SU-DHL-6 (cell line): ENCODE results near the gene DPAGT1.

Experiments
- EZH2phosphoT487 ChIP-seq: fragments of 200-600 bp; sonication (generic), shearing (Covaris generic); conservative IDR thresholded peaks from 2 replicates; pipeline ENCODE4 v1.6.1; 2018; ENCODE audit warnings: mild to moderate bottlenecking, antibody characterized with exemption, low read length, moderate library complexity, mixed read lengths
- TF ChIP-seq, protein P1 (sequence below): fragments of 200-600 bp; sonication (generic); IDR thresholded peaks from one replicate; pipeline ENCODE4 v1.5.1; 2017; ENCODE audit warnings: antibody characterized with exemption, mild to moderate bottlenecking, low read length, moderate library complexity; ENCODE audit not compliant: insufficient read depth, poor library complexity, severe bottlenecking

DNA sequence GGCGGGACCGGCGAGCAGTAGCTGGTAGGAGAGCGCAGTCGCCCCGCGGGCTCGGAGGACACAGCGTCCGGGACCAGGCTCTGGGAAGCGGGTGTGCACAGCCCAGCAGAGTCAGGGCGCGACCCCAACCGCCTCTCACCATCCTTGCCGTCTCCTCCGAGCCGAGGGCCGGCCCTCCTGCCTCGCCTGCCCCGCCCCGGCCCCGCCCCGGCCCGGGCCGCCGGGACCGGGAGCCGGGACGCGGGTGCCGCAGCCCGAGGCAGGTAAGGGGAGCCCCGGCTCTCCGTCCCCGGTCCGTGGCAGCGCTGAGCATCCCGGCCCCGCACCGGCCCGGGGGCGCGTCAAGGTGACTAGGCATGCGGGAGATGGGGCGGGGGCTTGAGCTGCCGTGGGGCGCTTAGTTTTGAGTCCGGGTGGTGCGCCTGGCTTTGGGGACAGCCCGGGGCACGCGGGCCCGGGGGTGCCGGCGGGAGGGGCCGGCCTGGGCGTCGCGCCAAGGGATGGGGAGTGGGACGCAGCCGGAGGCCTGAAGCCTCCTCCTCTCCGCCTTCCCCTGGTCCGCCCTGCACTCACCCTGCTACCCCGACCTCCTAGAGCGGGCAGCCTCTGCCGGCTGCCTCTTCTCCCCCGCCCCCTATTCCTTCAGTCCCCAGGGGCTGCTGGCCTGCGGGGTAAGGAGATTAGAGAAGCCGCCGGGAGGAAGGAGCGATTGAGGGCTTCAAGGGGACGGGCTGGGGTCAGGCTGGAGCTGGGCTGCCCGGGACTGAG is 47.5 kb upstream of the DPAGT1 start, which contains the start of gene ABCG4:
- TF ChIP-seq, protein P1, sequence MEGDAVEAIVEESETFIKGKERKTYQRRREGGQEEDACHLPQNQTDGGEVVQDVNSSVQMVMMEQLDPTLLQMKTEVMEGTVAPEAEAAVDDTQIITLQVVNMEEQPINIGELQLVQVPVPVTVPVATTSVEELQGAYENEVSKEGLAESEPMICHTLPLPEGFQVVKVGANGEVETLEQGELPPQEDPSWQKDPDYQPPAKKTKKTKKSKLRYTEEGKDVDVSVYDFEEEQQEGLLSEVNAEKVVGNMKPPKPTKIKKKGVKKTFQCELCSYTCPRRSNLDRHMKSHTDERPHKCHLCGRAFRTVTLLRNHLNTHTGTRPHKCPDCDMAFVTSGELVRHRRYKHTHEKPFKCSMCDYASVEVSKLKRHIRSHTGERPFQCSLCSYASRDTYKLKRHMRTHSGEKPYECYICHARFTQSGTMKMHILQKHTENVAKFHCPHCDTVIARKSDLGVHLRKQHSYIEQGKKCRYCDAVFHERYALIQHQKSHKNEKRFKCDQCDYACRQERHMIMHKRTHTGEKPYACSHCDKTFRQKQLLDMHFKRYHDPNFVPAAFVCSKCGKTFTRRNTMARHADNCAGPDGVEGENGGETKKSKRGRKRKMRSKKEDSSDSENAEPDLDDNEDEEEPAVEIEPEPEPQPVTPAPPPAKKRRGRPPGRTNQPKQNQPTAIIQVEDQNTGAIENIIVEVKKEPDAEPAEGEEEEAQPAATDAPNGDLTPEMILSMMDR = no peak
- no peak for TF ChIP-seq EZH2phosphoT487
